Lower leg skin (tissue), 3 donors: ENCODE measurements around the gene CES3.

ENCODE experiments used
- POLR2A ChIP-seq, 2 donors: fragments of 450-650 bp; IDR thresholded peaks; one replicate each; pipeline ENCODE4 v1.6.1; 2016 to 2017; ENCODE audit warnings: antibody characterized with exemption in 2 of 2, mild to moderate bottlenecking in 1 of 2, moderate library complexity in 1 of 2
- TF ChIP-seq, protein P1 (sequence below), 3 donors: fragments of 450-650 bp; IDR thresholded peaks; one replicate each; pipeline ENCODE4 v1.5.1; 2016; ENCODE audit warnings: antibody characterized with exemption in 3 of 3, mild to moderate bottlenecking in 3 of 3, moderate library complexity in 2 of 3

DNA sequence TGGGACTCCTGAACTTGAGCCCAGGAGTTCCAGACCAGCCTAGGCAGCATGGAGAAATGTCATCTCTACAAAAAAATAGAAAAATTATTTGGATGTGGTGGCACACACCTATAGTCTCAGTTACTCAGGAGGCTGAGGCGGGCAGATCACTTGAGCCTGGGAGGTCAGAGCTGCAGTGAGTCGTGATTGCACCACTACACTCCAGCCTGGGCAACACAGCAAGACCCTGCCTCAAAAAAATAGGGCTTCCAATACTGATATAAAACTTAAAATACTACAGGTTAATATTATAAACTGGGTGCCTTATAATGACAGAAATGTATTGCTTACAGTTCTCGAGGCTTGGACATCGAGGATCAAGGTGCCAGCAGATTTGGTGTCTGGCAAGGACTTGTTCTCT lies 15.1 kb upstream of the CES3 start:
- TF ChIP-seq, protein P1, sequence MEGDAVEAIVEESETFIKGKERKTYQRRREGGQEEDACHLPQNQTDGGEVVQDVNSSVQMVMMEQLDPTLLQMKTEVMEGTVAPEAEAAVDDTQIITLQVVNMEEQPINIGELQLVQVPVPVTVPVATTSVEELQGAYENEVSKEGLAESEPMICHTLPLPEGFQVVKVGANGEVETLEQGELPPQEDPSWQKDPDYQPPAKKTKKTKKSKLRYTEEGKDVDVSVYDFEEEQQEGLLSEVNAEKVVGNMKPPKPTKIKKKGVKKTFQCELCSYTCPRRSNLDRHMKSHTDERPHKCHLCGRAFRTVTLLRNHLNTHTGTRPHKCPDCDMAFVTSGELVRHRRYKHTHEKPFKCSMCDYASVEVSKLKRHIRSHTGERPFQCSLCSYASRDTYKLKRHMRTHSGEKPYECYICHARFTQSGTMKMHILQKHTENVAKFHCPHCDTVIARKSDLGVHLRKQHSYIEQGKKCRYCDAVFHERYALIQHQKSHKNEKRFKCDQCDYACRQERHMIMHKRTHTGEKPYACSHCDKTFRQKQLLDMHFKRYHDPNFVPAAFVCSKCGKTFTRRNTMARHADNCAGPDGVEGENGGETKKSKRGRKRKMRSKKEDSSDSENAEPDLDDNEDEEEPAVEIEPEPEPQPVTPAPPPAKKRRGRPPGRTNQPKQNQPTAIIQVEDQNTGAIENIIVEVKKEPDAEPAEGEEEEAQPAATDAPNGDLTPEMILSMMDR (IDR thresholded peaks at IDR 0.05) = no peak
- TF ChIP-seq POLR2A (IDR thresholded peaks at IDR 0.05) = no peak
